Activated T-helper 1 cell treated with anti-CD3 and anti-CD28 coated beads, Interleukin-2, amount 50 U/mL, for 16 hours (primary cell): ENCODE measurements around the gene CSF3R.
A peak's percentile ranks its signal among the peaks of the same experiment; 100 is the strongest.

ENCODE experiments used
- DNase-seq, 2 donors: peaks; one replicate each; pipeline ENCODE4 v3.0.0-alpha.2; 2020; ENCODE audit warnings: low read depth in 1 of 2, low spot score in 1 of 2

The CSF3R gene

GRCh38 chr1:36463463-36463802 lies 19.3 kb downstream of the CSF3R start:
- no peak for DNase-seq

- no peak for DNase-seq
Observed at GRCh38 chr1:36458910-36459309, 23.8 kb downstream of the CSF3R start.

- DNase-seq: no peak
Observed at GRCh38 chr1:36457691-36458090, 25.0 kb downstream of the CSF3R start.

GRCh38 chr1:36456391-36456928 lies 26.3 kb downstream of the CSF3R start:
- DNase-seq: no peak

GRCh38 chr1:36455386-36455785 lies 27.3 kb downstream of the CSF3R start:
- no peak for DNase-seq

- DNase-seq: no peak
Observed at GRCh38 chr1:36453600-36454388, 28.9 kb downstream of the CSF3R start.

- DNase-seq: no peak
Observed at GRCh38 chr1:36453051-36453450, 29.7 kb downstream of the CSF3R start.

GRCh38 chr1:36450919-36451305 lies 31.8 kb downstream of the CSF3R start:
- no peak for DNase-seq

- peak; percentile 55 to 75 for DNase-seq
Observed at GRCh38 chr1:36450270-36450918, 32.3 kb downstream of the CSF3R start, which contains the start of gene OSCP1. Gene OSCP1, minus strand, starts transcription at chr1:36450451. Its CDS starts 82 bp downstream, at chr1:36450369.

GRCh38 chr1:36448530-36449056 lies 34.1 kb downstream of the CSF3R start:
- DNase-seq: no peak

GRCh38 chr1:36447450-36447849 lies 35.3 kb downstream of the CSF3R start:
- no peak for DNase-seq

GRCh38 chr1:36446746-36447145 lies 36.0 kb downstream of the CSF3R start:
- DNase-seq: no peak

- no peak for DNase-seq
Observed at GRCh38 chr1:36446271-36446670, 36.4 kb downstream of the CSF3R start.

- DNase-seq: no peak
Observed at GRCh38 chr1:36443297-36443696, 39.4 kb downstream of the CSF3R start.

GRCh38 chr1:36442337-36442736 lies 40.4 kb downstream of the CSF3R start:
- no peak for DNase-seq

GRCh38 chr1:36440646-36441045 lies 42.1 kb downstream of the CSF3R start:
- no peak for DNase-seq

- no peak for DNase-seq
Observed at GRCh38 chr1:36440044-36440443, 42.7 kb downstream of the CSF3R start.

- DNase-seq: no peak
Observed at GRCh38 chr1:36438715-36439114, 44.0 kb downstream of the CSF3R start.

- no peak for DNase-seq
Observed at GRCh38 chr1:36436821-36437220, 45.9 kb downstream of the CSF3R start.

GRCh38 chr1:36433102-36433501 lies 49.6 kb downstream of the CSF3R start:
- no peak for DNase-seq

- DNase-seq: no peak
Observed at GRCh38 chr1:36432616-36433015, 50.1 kb downstream of the CSF3R start.

- DNase-seq: no peak
Observed at GRCh38 chr1:36425791-36426190, 56.9 kb downstream of the CSF3R start.
